Panc1 (cell line): ENCODE data around the gene DTNB.

ENCODE experiments used
- POLR2AphosphoS5 ChIP-seq: IDR thresholded peaks from 2 replicates; pipeline ENCODE4 v1.6.1; 2012; ENCODE audit warnings: mild to moderate bottlenecking, low read depth, low read length, moderate library complexity
- SIN3A ChIP-seq: IDR thresholded peaks from 2 replicates; pipeline ENCODE4 v1.6.1; 2012; ENCODE audit warnings: low read depth, mild to moderate bottlenecking, low read length, moderate library complexity, borderline replicate concordance; ENCODE audit not compliant: insufficient read depth
- TF ChIP-seq, protein P1 (sequence below): fragments of 450-650 bp; IDR thresholded peaks from 2 replicates; pipeline ENCODE4 v1.5.1; 2017; ENCODE audit warnings: mild to moderate bottlenecking

DNA sequence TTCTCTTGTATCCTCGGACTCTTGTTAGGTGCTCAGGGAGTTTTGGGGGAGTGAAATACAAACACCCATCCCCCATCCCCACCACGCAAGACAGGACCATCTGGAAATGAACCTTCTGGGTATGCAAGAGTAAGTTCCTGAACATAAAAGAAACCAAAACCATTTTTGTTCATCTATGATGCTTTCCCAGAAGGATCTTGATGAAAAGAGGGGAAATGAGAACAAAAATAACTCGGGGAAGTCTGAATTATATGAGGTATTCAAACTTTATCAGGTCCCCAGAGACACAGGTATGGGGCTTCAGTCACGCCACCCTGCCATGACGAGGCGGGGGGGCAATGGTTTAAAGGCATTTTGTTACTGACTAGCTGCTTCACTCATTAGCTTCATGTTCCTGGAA is 263.0 kb downstream of the DTNB start:
- TF ChIP-seq, protein P1, sequence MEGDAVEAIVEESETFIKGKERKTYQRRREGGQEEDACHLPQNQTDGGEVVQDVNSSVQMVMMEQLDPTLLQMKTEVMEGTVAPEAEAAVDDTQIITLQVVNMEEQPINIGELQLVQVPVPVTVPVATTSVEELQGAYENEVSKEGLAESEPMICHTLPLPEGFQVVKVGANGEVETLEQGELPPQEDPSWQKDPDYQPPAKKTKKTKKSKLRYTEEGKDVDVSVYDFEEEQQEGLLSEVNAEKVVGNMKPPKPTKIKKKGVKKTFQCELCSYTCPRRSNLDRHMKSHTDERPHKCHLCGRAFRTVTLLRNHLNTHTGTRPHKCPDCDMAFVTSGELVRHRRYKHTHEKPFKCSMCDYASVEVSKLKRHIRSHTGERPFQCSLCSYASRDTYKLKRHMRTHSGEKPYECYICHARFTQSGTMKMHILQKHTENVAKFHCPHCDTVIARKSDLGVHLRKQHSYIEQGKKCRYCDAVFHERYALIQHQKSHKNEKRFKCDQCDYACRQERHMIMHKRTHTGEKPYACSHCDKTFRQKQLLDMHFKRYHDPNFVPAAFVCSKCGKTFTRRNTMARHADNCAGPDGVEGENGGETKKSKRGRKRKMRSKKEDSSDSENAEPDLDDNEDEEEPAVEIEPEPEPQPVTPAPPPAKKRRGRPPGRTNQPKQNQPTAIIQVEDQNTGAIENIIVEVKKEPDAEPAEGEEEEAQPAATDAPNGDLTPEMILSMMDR, result no peak
- no peak for TF ChIP-seq SIN3A
- no peak for TF ChIP-seq POLR2AphosphoS5
